HG03469 (cell line): ENCODE measurements around the gene ZNF236.

ENCODE experiments used
- ATAC-seq: cut with Tn5 transposase; IDR thresholded peaks from one replicate; pipeline ENCODE4 v1.9.1; 2021; ENCODE audit warnings: mild to moderate bottlenecking, moderate library complexity, moderate number of reproducible peaks; ENCODE audit not compliant: unreplicated experiment

ZNF236 gene

GRCh38 chr18:77000527-77000926, 178.2 kb downstream of the ZNF236 start:
- ATAC-seq = no peak

GRCh38 chr18:77001041-77001440, 178.7 kb downstream of the ZNF236 start:
- no peak for ATAC-seq

GRCh38 chr18:77001979-77002378, 179.6 kb downstream of the ZNF236 start:
- no peak for ATAC-seq

GRCh38 chr18:77002496-77002895, 180.1 kb downstream of the ZNF236 start:
- no peak for ATAC-seq

GRCh38 chr18:77003316-77003715, 181.0 kb downstream of the ZNF236 start:
- no peak for ATAC-seq

- no peak for ATAC-seq
Measured at GRCh38 chr18:77004555-77005380, 182.4 kb downstream of the ZNF236 start.

GRCh38 chr18:77005651-77006195, 183.4 kb downstream of the ZNF236 start:
- no peak for ATAC-seq

- no peak for ATAC-seq
Measured at GRCh38 chr18:77006305-77007175, 184.2 kb downstream of the ZNF236 start.

- no peak for ATAC-seq
Measured at GRCh38 chr18:77007251-77007650, 184.9 kb downstream of the ZNF236 start.

GRCh38 chr18:77008006-77008405, 185.6 kb downstream of the ZNF236 start:
- ATAC-seq = no peak

GRCh38 chr18:77008576-77009315, 186.4 kb downstream of the ZNF236 start:
- ATAC-seq = no peak

GRCh38 chr18:77009675-77010074, 187.3 kb downstream of the ZNF236 start:
- ATAC-seq = no peak

- ATAC-seq = no peak
Measured at GRCh38 chr18:77012120-77012519, 189.8 kb downstream of the ZNF236 start.

- ATAC-seq = no peak
Measured at GRCh38 chr18:77012806-77013541, 190.6 kb downstream of the ZNF236 start.

- ATAC-seq = no peak
Measured at GRCh38 chr18:77013811-77014521, 191.6 kb downstream of the ZNF236 start.

- ATAC-seq = no peak
Measured at GRCh38 chr18:77014538-77014937, 192.2 kb downstream of the ZNF236 start.

GRCh38 chr18:77015169-77015568, 192.8 kb downstream of the ZNF236 start:
- ATAC-seq = no peak

GRCh38 chr18:77015771-77016710, 193.7 kb downstream of the ZNF236 start:
- ATAC-seq = no peak
